Subcutaneous abdominal adipose tissue (tissue), 5 donors: ENCODE measurements around the gene NHLRC3.
"Not testable (repeated sequence)": the region's sequence is repeated elsewhere in the genome, so short reads cannot be mapped to it uniquely, and the experiment has no call there.

ENCODE experiments used
- H3K27ac ChIP-seq: one replicate; pipeline ENCODE4 v1.7.0; 2013; ENCODE audit warnings: low read depth, mild to moderate bottlenecking, inconsistent platforms, low read length, moderate library complexity
- H3K27me3 ChIP-seq, 5 donors: one replicate each; pipeline ENCODE4 v1.7.0; 2013; ENCODE audit warnings: low read length in 5 of 5, inconsistent platforms in 1 of 5; ENCODE audit not compliant: control insufficient read depth in 5 of 5, insufficient read depth in 4 of 5
- H3K36me3 ChIP-seq, 5 donors: one replicate each; pipeline ENCODE4 v1.7.0; 2013; ENCODE audit warnings: low read length in 5 of 5; ENCODE audit not compliant: control insufficient read depth in 5 of 5, insufficient read depth in 5 of 5
- H3K4me1 ChIP-seq, 5 donors: one replicate each; pipeline ENCODE4 v1.7.0; 2013; ENCODE audit warnings: low read length in 5 of 5, mild to moderate bottlenecking in 3 of 5, moderate library complexity in 1 of 5; ENCODE audit not compliant: control insufficient read depth in 5 of 5, insufficient read depth in 5 of 5
- H3K4me3 ChIP-seq, 5 donors: one replicate each; pipeline ENCODE4 v1.7.0; 2013; ENCODE audit warnings: low read length in 5 of 5, low read depth in 1 of 5
- H3K9ac ChIP-seq, 5 donors: one replicate each; pipeline ENCODE4 v1.7.0; 2013; ENCODE audit warnings: low read length in 5 of 5, mild to moderate bottlenecking in 4 of 5, moderate library complexity in 3 of 5
- H3K9me3 ChIP-seq, 5 donors: one replicate each; pipeline ENCODE4 v1.7.0; 2013; ENCODE audit warnings: low read length in 5 of 5; ENCODE audit not compliant: control insufficient read depth in 5 of 5
- donor health status: healthy.
- donor health status: healthy.
- donor health status: healthy.
- donor health status: healthy.
- donor health status: healthy.

NHLRC3 gene

GRCh38 chr13:39037880-39038568, at the start of gene NHLRC3, which contains the start of gene PROSER1:
NHLRC3 (plus strand) TSS chr13:39038456; CDS start chr13:39038640, 184 bp downstream.
PROSER1 (minus strand) TSS chr13:39038089; CDS start chr13:39037242, 847 bp downstream.
- Histone ChIP-seq H3K4me1 (peaks cover 6 to 57% (median 54%) of the 10 kb centered on the region in 5 donors), H3K9me3 (no peaks in the 10 kb centered on the region), H3K27ac (peak within 1 kb of the TSS; percentile 84), H3K27me3 (peaks cover 0 to 2% (median 0%) of the 10 kb centered on the region in 5 donors), H3K9ac (peak within 1 kb of the TSS; percentile 82 to 99 (median 90)), H3K36me3 (peaks cover 0 to 8% (median 0%) of the 10 kb centered on the region in 5 donors), H3K4me3 (peak within 1 kb of the TSS; percentile 89 to 98 (median 95))

GRCh38 chr13:38990693-38991092, 47.6 kb upstream of the NHLRC3 start, which contains the start of gene STOML3:
STOML3 (minus strand) TSS chr13:38990831; CDS start chr13:38990721, 110 bp downstream.
- Histone ChIP-seq H3K9me3 (no peaks in the 10 kb centered on the region), H3K9ac (no peak within 1 kb of the TSS), H3K4me1 (no peaks in the 10 kb centered on the region), H3K4me3 (no peak within 1 kb of the TSS), H3K27me3 (no peaks in the 10 kb centered on the region), H3K36me3 (no peaks in the 10 kb centered on the region), H3K27ac (no peak within 1 kb of the TSS)

- H3K36me3 ChIP-seq = no peaks in the 10 kb centered on the region
- no peak overlapping the region for H3K9ac ChIP-seq
- H3K4me1 ChIP-seq = no peaks in the 10 kb centered on the region
These were observed 44.9 kb upstream of the NHLRC3 start for GRCh38 chr13:38993381-38993780.

GRCh38 chr13:38998739-38999138, 39.5 kb upstream of the NHLRC3 start:
- no peaks in the 10 kb centered on the region for H3K4me1 ChIP-seq
- no peaks in the 10 kb centered on the region for H3K36me3 ChIP-seq

More at GRCh38 chr13:38993381-38993780, 44.9 kb upstream of the NHLRC3 start:
- Histone ChIP-seq H3K27me3 (no peaks in the 10 kb centered on the region), H3K27ac (no peak overlapping the region), H3K4me3 (no peak overlapping the region), H3K9me3 (no peaks in the 10 kb centered on the region)

GRCh38 chr13:39006371-39007111, 31.7 kb upstream of the NHLRC3 start:
- not testable (repeated sequence) for H3K4me1 ChIP-seq, H3K27ac ChIP-seq, H3K9ac ChIP-seq, H3K9me3 ChIP-seq, H3K4me3 ChIP-seq, H3K27me3 ChIP-seq
- H3K36me3 ChIP-seq = peaks cover 15 to 24% (median 19%) of the 10 kb centered on the region in 5 donors

More at GRCh38 chr13:38998739-38999138, 39.5 kb upstream of the NHLRC3 start:
- no peaks in the 10 kb centered on the region for H3K27me3 ChIP-seq
- no peak overlapping the region for H3K9ac ChIP-seq
- H3K27ac ChIP-seq = no peak overlapping the region
- no peak overlapping the region for H3K4me3 ChIP-seq
- H3K9me3 ChIP-seq = no peaks in the 10 kb centered on the region

- H3K4me3 ChIP-seq = no peak overlapping the region
- no peak overlapping the region for H3K9ac ChIP-seq
- H3K27ac ChIP-seq = no peak overlapping the region
- H3K9me3 ChIP-seq = no peaks in the 10 kb centered on the region
- no peaks in the 10 kb centered on the region for H3K27me3 ChIP-seq
- peaks cover 59 to 78% (median 70%) of the 10 kb centered on the region in 5 donors for H3K36me3 ChIP-seq
- H3K4me1 ChIP-seq = no peaks in the 10 kb centered on the region
These were observed 25.6 kb upstream of the NHLRC3 start for GRCh38 chr13:39012608-39013007.

GRCh38 chr13:39013462-39013861, 24.8 kb upstream of the NHLRC3 start:
- H3K4me1 ChIP-seq = no peaks in the 10 kb centered on the region
- no peak overlapping the region for H3K9ac ChIP-seq
- no peak overlapping the region for H3K27ac ChIP-seq
- no peak overlapping the region for H3K4me3 ChIP-seq
- H3K9me3 ChIP-seq = no peaks in the 10 kb centered on the region
- no peaks in the 10 kb centered on the region for H3K27me3 ChIP-seq
- H3K36me3 ChIP-seq = peaks cover 65 to 84% (median 74%) of the 10 kb centered on the region in 5 donors

GRCh38 chr13:39016087-39016486, 22.2 kb upstream of the NHLRC3 start:
- Histone ChIP-seq H3K9me3 (no peaks in the 10 kb centered on the region), H3K36me3 (peaks cover 57 to 74% (median 66%) of the 10 kb centered on the region in 5 donors), H3K27ac (no peak overlapping the region), H3K9ac (no peak overlapping the region), H3K4me1 (no peaks in the 10 kb centered on the region), H3K27me3 (no peaks in the 10 kb centered on the region), H3K4me3 (no peak overlapping the region)

- no peak overlapping the region for H3K4me3 ChIP-seq
- H3K36me3 ChIP-seq = peaks cover 57 to 73% (median 66%) of the 10 kb centered on the region in 5 donors
- H3K27ac ChIP-seq = no peak overlapping the region
- no peaks in the 10 kb centered on the region for H3K9me3 ChIP-seq
- H3K27me3 ChIP-seq = no peaks in the 10 kb centered on the region
- no peak overlapping the region for H3K9ac ChIP-seq
- H3K4me1 ChIP-seq = no peaks in the 10 kb centered on the region
These were observed 21.5 kb upstream of the NHLRC3 start for GRCh38 chr13:39016787-39017186.
